Measurements from ENCODE around the gene RGS17. TPM values are rescaled to one million over a fixed set of nuclear protein-coding genes. Genes with fewer than 3 reads are reported as not detected.
"Not testable (repeated sequence)": the region's sequence is repeated elsewhere in the genome, so short reads cannot be mapped to it uniquely, and the experiment has no call there.

The RGS17 gene
- total RNA-seq, 4 donors from 2014 or later = 0.06 to 0.83 (median 0.34) TPM

- no peaks in the 10 kb centered on the region for H3K9me3 ChIP-seq
- no peak for TF ChIP-seq POLR2A (IDR thresholded peaks at IDR 0.05; ENCODE audit: low read depth)
- TF ChIP-seq CTCF (IDR thresholded peaks at IDR 0.05) = no peak
- no peak for TF ChIP-seq POLR2AphosphoS5 (IDR thresholded peaks at IDR 0.05)
- TF ChIP-seq EP300 (IDR thresholded peaks at IDR 0.05) = no peak
- no peak for DNase-seq (ENCODE audit: extremely low spot score)
- peaks cover 0 to 4% (median 0%) of the 10 kb centered on the region in 4 donors for H3K4me1 ChIP-seq
- intact Hi-C loops (cut with DNase I) = no loop called here
- no peak overlapping the region for H3K4me3 ChIP-seq
- H3K27ac ChIP-seq (replicated peaks in 1 of 4) = no peak overlapping the region
- no peaks in the 10 kb centered on the region for H3K27me3 ChIP-seq
- H3K36me3 ChIP-seq = peaks cover 10 to 84% (median 62%) of the 10 kb centered on the region in 4 donors
These were observed 137.7 kb downstream of the RGS17 start for GRCh38 chr6:152993431-152993830.

GRCh38 chr6:152986978-152987377 lies 144.1 kb downstream of the RGS17 start:
- Histone ChIP-seq H3K27me3 (no peaks in the 10 kb centered on the region), H3K27ac (replicated peaks in 1 of 4) (peak overlapping the region in 1 of 4 donors; percentile 95), H3K4me3 (no peak overlapping the region), H3K36me3 (peaks cover 10 to 36% (median 18%) of the 10 kb centered on the region in 4 donors), H3K4me1 (peaks cover 17 to 24% (median 22%) of the 10 kb centered on the region in 4 donors), H3K9me3 (no peaks in the 10 kb centered on the region)
- no peak for DNase-seq (ENCODE audit: extremely low spot score)
- 93% methylated on average over 2 of the region's 2 CpGs for WGBS
- intact Hi-C loops (cut with DNase I) = no loop called here
- TF ChIP-seq CTCF (IDR thresholded peaks at IDR 0.05) (no peak), EP300 (IDR thresholded peaks at IDR 0.05) (no peak), POLR2A (IDR thresholded peaks at IDR 0.05; ENCODE audit: low read depth) (no peak), POLR2AphosphoS5 (IDR thresholded peaks at IDR 0.05) (no peak)

- intact Hi-C loops (cut with DNase I); DNase-seq (ENCODE audit: extremely low spot score); H3K4me3 ChIP-seq; H3K9me3 ChIP-seq; H3K27me3 ChIP-seq: not testable (repeated sequence)
- Histone ChIP-seq H3K36me3 (peaks cover 3 to 19% (median 5%) of the 10 kb centered on the region in 4 donors), H3K4me1 (peaks cover 18 to 36% (median 25%) of the 10 kb centered on the region in 4 donors), H3K27ac (replicated peaks in 1 of 4) (peak overlapping the region; percentile 90 to 96 (median 94))
- WGBS = 90% methylated on average over 11 of the region's 11 CpGs
These were observed 145.8 kb downstream of the RGS17 start for GRCh38 chr6:152985300-152985699.

GRCh38 chr6:152984513-152984872 lies 146.6 kb downstream of the RGS17 start:
- peak overlapping the region; percentile 90 to 96 (median 94) for H3K27ac ChIP-seq (replicated peaks in 1 of 4)
- no peaks in the 10 kb centered on the region for H3K9me3 ChIP-seq
- H3K4me3 ChIP-seq = peak overlapping the region; percentile 67 to 75 (median 72)
- 7% methylated on average over 7 of the region's 7 CpGs for WGBS
- peaks cover 0 to 12% (median 0%) of the 10 kb centered on the region in 4 donors for H3K36me3 ChIP-seq
- intact Hi-C loops (cut with DNase I) = no loop called here
- no peak for DNase-seq (ENCODE audit: extremely low spot score)
- H3K4me1 ChIP-seq = peaks cover 18 to 36% (median 25%) of the 10 kb centered on the region in 4 donors
- TF ChIP-seq EP300 (IDR thresholded peaks at IDR 0.05) = no peak
- no peak for TF ChIP-seq POLR2AphosphoS5 (IDR thresholded peaks at IDR 0.05)
- no peak for TF ChIP-seq POLR2A (IDR thresholded peaks at IDR 0.05; ENCODE audit: low read depth)
- TF ChIP-seq CTCF (IDR thresholded peaks at IDR 0.05) = no peak
- H3K27me3 ChIP-seq = no peaks in the 10 kb centered on the region

- H3K36me3 ChIP-seq = peaks cover 0 to 12% (median 0%) of the 10 kb centered on the region in 4 donors
- peak overlapping the region; percentile 67 to 75 (median 72) for H3K4me3 ChIP-seq
These were observed 147.2 kb downstream of the RGS17 start for GRCh38 chr6:152983637-152984512.

More at GRCh38 chr6:152983637-152984512, 147.2 kb downstream of the RGS17 start:
- H3K27ac ChIP-seq (replicated peaks in 1 of 4) = peak overlapping the region; percentile 90 to 96 (median 94)
- H3K9me3 ChIP-seq = no peaks in the 10 kb centered on the region
- no peaks in the 10 kb centered on the region for H3K27me3 ChIP-seq
- peaks cover 18 to 36% (median 25%) of the 10 kb centered on the region in 4 donors for H3K4me1 ChIP-seq
- WGBS = under 1% methylated on average over 37 of the region's 38 CpGs
- peak; percentile 96 for DNase-seq (ENCODE audit: extremely low spot score)
- intact Hi-C loops (cut with DNase I) = no loop called here
- no peak for TF ChIP-seq POLR2A (IDR thresholded peaks at IDR 0.05; ENCODE audit: low read depth)
- TF ChIP-seq EP300 (IDR thresholded peaks at IDR 0.05) = no peak
- peak; percentile 73 to 80 for TF ChIP-seq POLR2AphosphoS5 (IDR thresholded peaks at IDR 0.05)

All from esophagus muscularis mucosa (tissue), 4 donors.